GM12878 (cell line): ENCODE measurements around the gene CHD5. TPM values are rescaled to one million over a fixed set of nuclear protein-coding genes. Genes with fewer than 3 reads are reported as not detected.

Source experiments
- ATAC-seq: fragments of 200-7000 bp; cut with Tn5 transposase; 3 replicates; pipeline ENCODE4 v1.9.1; 2020; ENCODE audit warnings: mild to moderate bottlenecking, moderate library complexity
- BruUV-seq: library from RNA; stranded (reverse); fragments of 400-500 nt; replicated peaks from 2 replicates; lab custom pipeline; 2021; lab: Mats Ljungman, UMichigan
- CTCF ChIA-PET: fragments of 300-600 bp; sonication (Branson Sonifier 250); formaldehyde crosslinking; extraction: SDS; loops from one replicate; lab custom pipeline; 2021; ENCODE audit warnings: inconsistent platforms; lab: Yijun Ruan, JAX
- POLR2A ChIA-PET: fragments of 350-600 bp; formaldehyde crosslinking; extraction: SDS; loops from one replicate; lab custom pipeline; 2021; ENCODE audit warnings: inconsistent platforms; lab: Charles Lee
- RAD21 ChIA-PET: fragments of 300-600 bp; sonication (Branson Sonifier 250); formaldehyde crosslinking; loops from one replicate; lab custom pipeline; 2023; ENCODE audit warnings: antibody characterized with exemption; ENCODE audit not compliant: unreplicated experiment; lab: Charles Lee
- SMC1A ChIA-PET: fragments of 300-600 bp; sonication (Branson Sonifier 250); formaldehyde crosslinking; loops from one replicate; lab custom pipeline; 2023; ENCODE audit not compliant: unreplicated experiment, uncharacterized antibody; lab: Charles Lee
- DNase-seq: peaks from one replicate; pipeline ENCODE4 v3.0.0-alpha.2; 2011; ENCODE audit warnings: low read depth, low spot score
- FAIRE-seq: peaks from 3 replicates; lab custom pipeline; 2011; peaks lifted over from hg19 to GRCh38; lab: Jason Lieb, UNC
- H2AFZ ChIP-seq: 2 replicates; pipeline ENCODE4 v1.6.0; 2011; ENCODE audit warnings: low read depth, low read length, control low read depth; ENCODE audit not compliant: control insufficient read depth
- H3K27ac ChIP-seq: 2 replicates; pipeline ENCODE4 v1.5.1; 2011; ENCODE audit warnings: control low read depth; ENCODE audit not compliant: control insufficient read depth, insufficient read depth
- H3K27me3 ChIP-seq, 2 experiments: replicated peaks in 1 of 2; 2 replicates each; pipeline versions ENCODE4 v1.6.0 to v1.6.1; 2011; ENCODE audit warnings: low read length in 1 of 2; ENCODE audit not compliant: control insufficient read depth in 2 of 2, insufficient read depth in 2 of 2
- H3K36me3 ChIP-seq, 2 experiments: 2 replicates each; pipeline ENCODE4 v1.5.1; 2011; ENCODE audit warnings: low read length in 1 of 2; ENCODE audit not compliant: control insufficient read depth in 2 of 2, insufficient read depth in 2 of 2
- H3K4me1 ChIP-seq: 2 replicates; pipeline ENCODE4 v1.6.1; 2011; ENCODE audit warnings: mild to moderate bottlenecking, low read length, moderate library complexity, mixed read lengths; ENCODE audit not compliant: control insufficient read depth, insufficient read depth
- H3K4me2 ChIP-seq: 2 replicates; pipeline ENCODE4 v1.6.0; 2011; ENCODE audit warnings: control low read depth; ENCODE audit not compliant: control insufficient read depth, insufficient read depth
- H3K4me3 ChIP-seq: fragments of 200-600 bp; sonication (generic); 2 replicates; pipeline ENCODE4 v1.5.1; 2016
- H3K79me2 ChIP-seq: 2 replicates; pipeline ENCODE4 v1.6.0; 2011; ENCODE audit warnings: low read length; ENCODE audit not compliant: control insufficient read depth, insufficient read depth
- H3K9ac ChIP-seq: 2 replicates; pipeline ENCODE4 v1.8.0; 2011; ENCODE audit warnings: low read length, control low read depth, mixed read lengths; ENCODE audit not compliant: control insufficient read depth, insufficient read depth
- H3K9me3 ChIP-seq: replicated peaks from 3 replicates; pipeline ENCODE4 v1.5.1; 2011; ENCODE audit warnings: mild to moderate bottlenecking, low read length; ENCODE audit not compliant: control insufficient read depth, insufficient read depth
- H4K20me1 ChIP-seq: 2 replicates; pipeline ENCODE4 v1.6.0; 2011; ENCODE audit not compliant: control insufficient read depth, insufficient read depth
- CHD1 ChIP-seq: IDR thresholded peaks from 2 replicates; pipeline ENCODE4 v1.6.1; 2012; ENCODE audit warnings: low read depth, low read length, improper control_type of control experiment
- EED ChIP-seq: sonication (generic); IDR thresholded peaks from 2 replicates; pipeline ENCODE4 v1.6.1; 2016; ENCODE audit warnings: antibody characterized with exemption, low read depth
- MYB ChIP-seq: fragments of 150-350 bp; IDR thresholded peaks from 2 replicates; pipeline ENCODE4 v1.6.1; 2014; ENCODE audit warnings: mild to moderate bottlenecking, low read depth, low read length, borderline replicate concordance
- NFYA ChIP-seq: IDR thresholded peaks from 2 replicates; pipeline ENCODE4 v1.6.1; 2011; ENCODE audit warnings: low read depth, mild to moderate bottlenecking, low read length, improper control_type of control experiment, borderline replicate concordance
- SUPT20H ChIP-seq: IDR thresholded peaks from 2 replicates; pipeline ENCODE4 v1.6.1; 2011; ENCODE audit warnings: low read depth, mild to moderate bottlenecking, low read length, moderate library complexity, borderline replicate concordance; ENCODE audit not compliant: control insufficient read depth
- TCF3 ChIP-seq: IDR thresholded peaks from 2 replicates; pipeline ENCODE4 v1.6.1; 2012; ENCODE audit warnings: low read depth, mild to moderate bottlenecking, low read length, borderline replicate concordance; ENCODE audit not compliant: insufficient read depth
- WGBS: methylation state at CpG from one replicate; pipeline ENCODE4 v1.1.6; 2016; ENCODE audit warnings: low lambda C conversion rate; ENCODE audit not compliant: insufficient replicate concordance, insufficient coverage; ENCODE audit errors: missing lambda C conversion rate; 5-methylcytosine and 5-hydroxymethylcytosine counted together
- in situ Hi-C: fragments of 300-500 bp; cut with MboI; formaldehyde crosslinking; loops from 9 replicates; pipeline ENCODE4 v1.14.3; 2018; ENCODE audit warnings: mixed read lengths
- intact Hi-C: fragments of 100-400 bp; cut with micrococcal nuclease; formaldehyde crosslinking; loops from one replicate; pipeline ENCODE4 v1.14.2; 2022; ENCODE audit not compliant: unreplicated experiment
- polyA plus RNA-seq, 11 experiments: library from polyadenylated mRNA; depleted of rRNA in 4 of 11; unstranded in 6 of 11; stranded (reverse) in 5 of 11; fragments of >200 nt; fragmentation: Nextera tagmentation in 4 of 11; fragmentation: Illumina TruSeq in 1 of 11; extraction: Ambion mirVana in 4 of 11; extraction: Trizol in 1 of 11; gene quantifications; 1 replicate in 1 of 11; 2 replicates in 10 of 11; pipeline versions ENCODE4 v1.2.1 to v1.2.3, GENCODE V29; 2011 to 2016; ENCODE audit warnings: inconsistent platforms in 2 of 11, missing spikeins in 2 of 11, low read depth in 1 of 11
- total RNA-seq, 4 experiments: library from RNA; depleted of rRNA in 3 of 4; stranded (reverse); fragments of >200 nt in 3 of 4; fragmentation: Illumina TruSeq in 1 of 4; extraction: Trizol in 1 of 4; gene quantifications; 2 replicates each; pipeline versions ENCODE4 v1.2.1 to v1.2.3, GENCODE V29; 2013 to 2021
- TF ChIP-seq, protein P1 (sequence below): fragments of 450-650 bp; formaldehyde crosslinking; IDR thresholded peaks from 2 replicates; pipeline ENCODE4 v1.5.0; 2022; ENCODE audit warnings: mild to moderate bottlenecking, missing genetic modification characterization

Gene CHD5
- total and polyA plus RNA-seq, 10 of the 15 experiments (the other 5 are each of a cell fraction or from before 2014, with no cell fraction given), result 0.03 to 0.49 (median 0.13) TPM; not detected in 3

DNA sequence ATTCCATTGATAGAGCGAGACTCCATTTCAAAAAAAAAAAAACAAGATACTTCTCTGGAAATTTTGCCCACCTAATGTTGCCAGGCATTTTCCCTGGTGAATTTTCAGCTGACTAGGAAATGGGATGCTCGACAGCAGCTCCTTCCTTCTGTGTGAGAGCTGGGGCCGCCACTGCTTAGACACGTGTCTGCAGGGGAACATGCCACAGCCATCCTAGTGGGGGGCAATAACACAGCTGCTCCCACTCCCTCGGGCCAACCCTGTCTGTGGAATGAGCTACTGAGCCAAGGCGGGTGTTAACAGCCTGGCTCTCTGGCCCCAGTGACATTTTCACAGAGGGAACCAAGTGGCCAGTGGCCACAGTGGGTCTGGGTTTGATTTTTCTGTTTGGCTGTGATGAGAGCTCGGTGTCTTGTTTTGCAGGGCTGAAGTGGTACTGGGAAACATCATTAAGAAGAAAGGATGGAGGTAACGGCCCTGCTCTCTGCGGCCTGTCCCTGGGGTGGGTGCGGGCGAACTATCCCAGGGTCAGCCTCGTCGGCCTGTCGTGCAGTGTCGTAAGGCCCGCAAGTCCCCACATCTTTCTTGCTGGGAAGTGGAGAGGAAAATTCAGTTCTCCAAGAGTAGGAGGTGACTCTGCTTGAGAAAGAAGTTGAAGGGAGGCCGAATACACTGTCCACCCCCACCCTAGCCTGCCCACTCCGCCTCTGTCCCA lies 95.2 kb downstream of the CHD5 start (continued):
- TF ChIP-seq, protein P1, sequence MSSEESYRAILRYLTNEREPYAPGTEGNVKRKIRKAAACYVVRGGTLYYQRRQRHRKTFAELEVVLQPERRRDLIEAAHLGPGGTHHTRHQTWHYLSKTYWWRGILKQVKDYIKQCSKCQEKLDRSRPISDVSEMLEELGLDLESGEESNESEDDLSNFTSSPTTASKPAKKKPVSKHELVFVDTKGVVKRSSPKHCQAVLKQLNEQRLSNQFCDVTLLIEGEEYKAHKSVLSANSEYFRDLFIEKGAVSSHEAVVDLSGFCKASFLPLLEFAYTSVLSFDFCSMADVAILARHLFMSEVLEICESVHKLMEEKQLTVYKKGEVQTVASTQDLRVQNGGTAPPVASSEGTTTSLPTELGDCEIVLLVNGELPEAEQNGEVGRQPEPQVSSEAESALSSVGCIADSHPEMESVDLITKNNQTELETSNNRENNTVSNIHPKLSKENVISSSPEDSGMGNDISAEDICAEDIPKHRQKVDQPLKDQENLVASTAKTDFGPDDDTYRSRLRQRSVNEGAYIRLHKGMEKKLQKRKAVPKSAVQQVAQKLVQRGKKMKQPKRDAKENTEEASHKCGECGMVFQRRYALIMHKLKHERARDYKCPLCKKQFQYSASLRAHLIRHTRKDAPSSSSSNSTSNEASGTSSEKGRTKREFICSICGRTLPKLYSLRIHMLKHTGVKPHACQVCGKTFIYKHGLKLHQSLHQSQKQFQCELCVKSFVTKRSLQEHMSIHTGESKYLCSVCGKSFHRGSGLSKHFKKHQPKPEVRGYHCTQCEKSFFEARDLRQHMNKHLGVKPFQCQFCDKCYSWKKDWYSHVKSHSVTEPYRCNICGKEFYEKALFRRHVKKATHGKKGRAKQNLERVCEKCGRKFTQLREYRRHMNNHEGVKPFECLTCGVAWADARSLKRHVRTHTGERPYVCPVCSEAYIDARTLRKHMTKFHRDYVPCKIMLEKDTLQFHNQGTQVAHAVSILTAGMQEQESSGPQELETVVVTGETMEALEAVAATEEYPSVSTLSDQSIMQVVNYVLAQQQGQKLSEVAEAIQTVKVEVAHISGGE (CRISPR knock-in tag), result no peak

DNA sequence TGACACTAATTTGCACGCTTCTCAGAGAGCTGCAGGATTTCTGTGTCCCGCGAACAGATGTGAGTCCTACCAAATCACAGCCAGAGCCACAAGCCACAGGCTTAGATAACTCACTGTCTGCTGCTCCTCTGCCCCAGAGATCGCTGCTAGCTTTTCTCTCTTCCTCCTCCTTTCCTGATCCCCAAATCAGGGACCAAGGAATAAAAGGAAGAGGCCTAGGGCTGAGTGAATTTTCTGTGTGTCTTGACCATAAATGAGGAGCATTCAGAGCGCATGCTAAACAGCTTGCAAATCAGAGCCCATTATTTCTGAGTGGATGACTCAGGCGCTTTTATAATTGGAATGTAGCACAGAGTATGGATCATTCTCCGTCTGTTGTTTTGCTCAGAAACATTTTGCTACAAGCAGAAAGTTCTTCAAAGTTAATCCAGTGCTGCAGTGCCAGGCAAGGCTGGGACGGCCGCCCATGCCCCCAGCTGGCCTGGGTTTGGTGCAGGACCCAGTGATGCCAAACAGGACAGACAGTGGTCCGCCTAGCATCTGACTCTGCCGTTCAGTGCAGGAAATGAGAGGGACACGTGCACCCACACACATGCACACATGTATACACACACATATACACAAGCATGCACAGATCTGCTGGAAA lies 96.2 kb downstream of the CHD5 start:
- POLR2A ChIA-PET, result no interaction called here
- intact Hi-C loops (no loop called here), in situ Hi-C loops (no loop called here)
- Histone ChIP-seq H3K27me3 (no peaks in the 10 kb centered on the region), H3K4me3 (no peak overlapping the region), H3K9ac (no peak overlapping the region), H4K20me1 (no peaks in the 10 kb centered on the region), H2AFZ (no peak overlapping the region), H3K36me3 (peaks cover 9 to 15% of the 10 kb centered on the region in 2 experiments; a peak in 3 of 4 replicates), H3K79me2 (no peaks in the 10 kb centered on the region), H3K9me3 (no peaks in the 10 kb centered on the region), H3K27ac (no peak overlapping the region), H3K4me1 (no peaks in the 10 kb centered on the region), H3K4me2 (no peak overlapping the region)
- FAIRE-seq (no peak), ATAC-seq (no peak), DNase-seq (no peak)
- RAD21 ChIA-PET, result no interaction called here
- SMC1A ChIA-PET, result no interaction called here
- CTCF ChIA-PET, result no interaction called here
- 94% methylated on average over 12 of the region's 12 CpGs for WGBS
- TF ChIP-seq TCF3 (no peak), EED (no peak), CHD1 (no peak), SUPT20H (no peak), NFYA (no peak), MYB (no peak)
- BruUV-seq, result no TSS peak
